HEK293T (cell line): ENCODE results near the gene AAK1.

Experiments
- CTCF ChIA-PET: fragments of 350-600 bp; formaldehyde crosslinking; extraction: SDS; loops from one replicate; lab custom pipeline; 2021; ENCODE audit warnings: antibody characterized with exemption, inconsistent platforms; lab: Yijun Ruan, JAX
- POLR2A ChIA-PET: fragments of 350-600 bp; formaldehyde crosslinking; extraction: SDS; loops from one replicate; lab custom pipeline; 2020; ENCODE audit warnings: antibody characterized with exemption, inconsistent platforms; lab: Yijun Ruan, JAX
- DNase-seq: peaks from one replicate; pipeline ENCODE4 v3.0.0; 2012; ENCODE audit warnings: mixed read lengths; ENCODE audit errors: extremely low spot score
- ARNT ChIP-seq: fragments of 450-650 bp; IDR thresholded peaks from 2 replicates; pipeline ENCODE4 v1.6.1; 2017; ENCODE audit warnings: mild to moderate bottlenecking
- BHLHE40 ChIP-seq: fragments of 450-650 bp; IDR thresholded peaks from 2 replicates; pipeline ENCODE4 v1.6.1; 2016; ENCODE audit warnings: mild to moderate bottlenecking, moderate library complexity, borderline replicate concordance
- CTBP1 ChIP-seq: fragments of 450-650 bp; IDR thresholded peaks from 2 replicates; pipeline ENCODE4 v1.6.1; 2016; ENCODE audit warnings: borderline replicate concordance
- ELF4 ChIP-seq: fragments of 450-650 bp; IDR thresholded peaks from 2 replicates; pipeline ENCODE4 v1.6.1; 2017; ENCODE audit warnings: antibody characterized with exemption
- FOXA1 ChIP-seq: fragments of 450-650 bp; IDR thresholded peaks from 2 replicates; pipeline ENCODE4 v1.6.1; 2016; ENCODE audit warnings: mild to moderate bottlenecking
- FOXK2 ChIP-seq: fragments of 450-650 bp; IDR thresholded peaks from 2 replicates; pipeline ENCODE4 v1.6.1; 2016; ENCODE audit warnings: mild to moderate bottlenecking
- FOXM1 ChIP-seq: fragments of 450-650 bp; IDR thresholded peaks from 2 replicates; pipeline ENCODE4 v1.6.1; 2017; ENCODE audit warnings: mild to moderate bottlenecking, borderline replicate concordance
- HDGF ChIP-seq: fragments of 450-650 bp; IDR thresholded peaks from 2 replicates; pipeline ENCODE4 v1.6.1; 2017; ENCODE audit warnings: antibody characterized with exemption, borderline replicate concordance
- L3MBTL2 ChIP-seq: fragments of 450-650 bp; conservative IDR thresholded peaks from 2 replicates; pipeline ENCODE4 v1.6.1; 2016; ENCODE audit warnings: mild to moderate bottlenecking
- LEF1 ChIP-seq: fragments of 450-650 bp; IDR thresholded peaks from 2 replicates; pipeline ENCODE4 v1.6.1; 2017; ENCODE audit warnings: mild to moderate bottlenecking, borderline replicate concordance
- NFRKB ChIP-seq: fragments of 450-650 bp; IDR thresholded peaks from 2 replicates; pipeline ENCODE4 v1.6.1; 2016; ENCODE audit warnings: mild to moderate bottlenecking, moderate library complexity
- SP1 ChIP-seq: fragments of 450-650 bp; IDR thresholded peaks from 2 replicates; pipeline ENCODE4 v1.6.1; 2017
- SUZ12 ChIP-seq: fragments of 450-650 bp; IDR thresholded peaks from 2 replicates; pipeline ENCODE4 v1.6.1; 2016; ENCODE audit warnings: mild to moderate bottlenecking
- TARDBP ChIP-seq: fragments of 450-650 bp; IDR thresholded peaks from 2 replicates; pipeline ENCODE4 v1.6.1; 2016
- ZNF384 ChIP-seq: fragments of 450-650 bp; IDR thresholded peaks from 2 replicates; pipeline ENCODE4 v1.6.1; 2016
- TF ChIP-seq, protein P1 (sequence below): fragments of 450-650 bp; IDR thresholded peaks from 2 replicates; pipeline ENCODE4 v1.6.1; 2016

AAK1 gene

DNA sequence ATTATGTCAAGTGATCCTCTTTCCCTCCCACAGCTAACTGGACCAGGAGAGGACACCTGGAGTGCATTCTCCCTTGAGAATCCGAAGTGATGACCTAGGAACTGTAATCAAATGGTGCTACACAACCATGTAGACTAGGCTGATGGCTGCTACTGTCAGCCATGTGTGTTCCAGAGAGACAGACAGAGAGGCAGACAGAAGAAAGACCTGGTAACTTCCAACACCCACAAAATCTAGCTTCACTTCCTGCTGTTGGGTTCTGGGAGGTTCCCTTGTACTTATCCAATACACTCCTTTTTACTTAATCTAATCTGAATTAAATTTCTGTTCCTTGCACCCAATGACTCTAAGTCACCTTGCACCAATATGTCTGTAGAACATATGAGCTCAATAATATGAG, 72.3 kb downstream of the AAK1 start:
- ChIA-PET POLR2A (no interaction called here), CTCF (interaction anchor here (0.6 kb wide), 1 partner anchor 1084 kb away, joined by 3 read pairs; no protein-coding TSS in a partner anchor)
- DNase-seq, result no peak
- TF ChIP-seq TARDBP (no peak), SP1 (no peak)

- ChIA-PET CTCF (no interaction called here), POLR2A (interaction anchor here (1.1 kb wide), 1 partner anchor 73 kb away, joined by 3 read pairs; the partner anchor contains the start of gene AAK1)
- DNase-seq, result no peak
- TF ChIP-seq FOXM1 (no peak), TARDBP (no peak), FOXK2 (no peak), HDGF (no peak)
Observed at GRCh38 chr2:69570474-69570873, 73.1 kb downstream of the AAK1 start.

- TF ChIP-seq BHLHE40, result no peak
- no peak for TF ChIP-seq ZNF384
- TF ChIP-seq SUZ12, result no peak
- no peak for TF ChIP-seq FOXM1
- no peak for TF ChIP-seq CTBP1
- no peak for TF ChIP-seq HDGF
- TF ChIP-seq ARNT, result no peak
- no peak for TF ChIP-seq TARDBP
- no peak for TF ChIP-seq ELF4
- TF ChIP-seq, protein P1, sequence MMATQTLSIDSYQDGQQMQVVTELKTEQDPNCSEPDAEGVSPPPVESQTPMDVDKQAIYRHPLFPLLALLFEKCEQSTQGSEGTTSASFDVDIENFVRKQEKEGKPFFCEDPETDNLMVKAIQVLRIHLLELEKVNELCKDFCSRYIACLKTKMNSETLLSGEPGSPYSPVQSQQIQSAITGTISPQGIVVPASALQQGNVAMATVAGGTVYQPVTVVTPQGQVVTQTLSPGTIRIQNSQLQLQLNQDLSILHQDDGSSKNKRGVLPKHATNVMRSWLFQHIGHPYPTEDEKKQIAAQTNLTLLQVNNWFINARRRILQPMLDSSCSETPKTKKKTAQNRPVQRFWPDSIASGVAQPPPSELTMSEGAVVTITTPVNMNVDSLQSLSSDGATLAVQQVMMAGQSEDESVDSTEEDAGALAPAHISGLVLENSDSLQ, result no peak
- no peak for TF ChIP-seq NFRKB
- no peak for TF ChIP-seq L3MBTL2
- TF ChIP-seq LEF1, result no peak
- TF ChIP-seq SP1, result no peak
- TF ChIP-seq FOXA1, result no peak
- no peak for TF ChIP-seq FOXK2
- CTCF ChIA-PET, result interaction anchor here (0.6 kb wide), 1 partner anchor 175 kb away, joined by 3 read pairs; no protein-coding TSS in a partner anchor
- POLR2A ChIA-PET, result no interaction called here
- no peak for DNase-seq
Observed at GRCh38 chr2:69567909-69568300, 75.6 kb downstream of the AAK1 start.

DNA sequence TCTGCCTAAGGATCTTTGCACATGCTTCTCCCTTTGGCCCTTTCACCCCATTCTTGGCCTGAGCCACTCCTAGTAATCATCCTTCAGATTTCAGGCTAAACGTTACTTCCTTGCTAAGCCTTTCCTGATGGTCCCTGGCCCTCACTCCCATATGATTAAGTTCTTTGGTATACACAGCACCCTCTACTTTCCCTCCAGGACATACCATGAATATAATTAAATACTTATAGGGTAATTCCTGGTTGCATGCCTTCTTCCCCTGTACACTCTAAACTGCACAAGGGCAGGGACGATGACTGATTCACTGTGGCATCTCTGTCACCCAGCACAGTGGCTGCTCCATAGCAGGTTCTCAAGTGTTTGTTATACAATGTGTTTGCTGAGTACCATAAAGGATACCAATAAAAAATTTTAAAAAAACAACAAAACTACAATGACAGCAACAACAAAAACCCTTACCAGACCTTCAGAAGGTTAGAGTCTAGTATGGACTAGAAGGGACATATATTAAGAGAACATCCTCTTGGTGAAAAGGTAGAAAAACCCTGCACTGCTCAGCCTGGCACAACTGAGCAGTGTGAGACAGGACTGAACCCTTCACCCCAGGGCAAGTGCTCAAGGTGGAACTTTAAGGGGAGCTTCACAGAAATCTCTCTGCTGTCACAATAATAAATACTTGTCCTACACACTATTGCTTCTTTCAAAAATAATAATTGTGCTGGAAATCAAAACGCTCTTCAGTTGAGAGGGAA, 76.2 kb downstream of the AAK1 start:
- ChIA-PET CTCF (interaction anchor here (0.6 kb wide), 1 partner anchor 175 kb away, joined by 3 read pairs; no protein-coding TSS in a partner anchor), POLR2A (interaction anchor here (1.2 kb wide), 1 partner anchor 130 kb away, joined by 4 read pairs; the partner anchor contains the start of gene NFU1)
- no peak for DNase-seq
- TF ChIP-seq SUZ12 (no peak), HDGF (no peak), FOXK2 (no peak), ARNT (no peak), NFRKB (no peak), LEF1 (no peak), TARDBP (no peak), FOXM1 (no peak), BHLHE40 (no peak), L3MBTL2 (no peak), ZNF384 (no peak), FOXA1 (no peak), ELF4 (no peak), CTBP1 (no peak), SP1 (no peak)
- TF ChIP-seq, protein P1, result no peak

DNA sequence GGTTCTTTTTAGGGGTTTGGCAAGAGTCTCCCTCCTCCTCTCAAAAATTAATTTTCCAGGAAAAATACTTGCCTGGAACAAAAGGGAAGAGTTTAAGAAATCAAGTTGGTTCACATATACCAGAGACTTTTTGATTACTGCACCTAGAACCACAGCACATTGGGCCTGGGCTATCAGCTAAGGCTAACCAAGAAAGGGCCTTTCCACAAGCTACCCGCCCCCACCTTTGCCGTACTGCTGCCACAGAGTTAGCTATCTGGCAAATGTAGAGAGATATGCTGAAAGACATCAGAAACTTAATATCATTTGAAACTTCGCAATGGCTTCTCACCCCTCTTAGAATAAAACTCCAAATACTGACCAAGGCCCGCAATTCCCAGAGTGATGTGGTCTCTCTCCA, 76.9 kb downstream of the AAK1 start:
- TF ChIP-seq SUZ12 (no peak), LEF1 (no peak)
- ChIA-PET CTCF (interaction anchor here (0.6 to 1.1 kb wide), 3 partner anchors 17 to 154 kb away, joined by 3 read pairs; no protein-coding TSS in a partner anchor), POLR2A (interaction anchor here (1.2 kb wide), 1 partner anchor 130 kb away, joined by 4 read pairs; the partner anchor contains the start of gene NFU1)
- DNase-seq, result no peak

GRCh38 chr2:69565431-69565839, 78.1 kb downstream of the AAK1 start:
- POLR2A ChIA-PET, result no interaction called here
- CTCF ChIA-PET, result interaction anchor here (0.7 to 2.0 kb wide), 13 partner anchors 9 to 328 kb away, joined by 3 to 9 read pairs (median 4); partner anchors contain the start of gene SNRNP27
- TF ChIP-seq ELF4, result no peak
- TF ChIP-seq ARNT, result no peak
- no peak for TF ChIP-seq TARDBP
- no peak for TF ChIP-seq FOXM1
- no peak for TF ChIP-seq ZNF384
- TF ChIP-seq LEF1, result no peak
- no peak for TF ChIP-seq FOXA1
- TF ChIP-seq SUZ12, result no peak
- no peak for TF ChIP-seq FOXK2
- TF ChIP-seq, protein P1, result no peak
- TF ChIP-seq SP1, result no peak
- DNase-seq, result peak; percentile 81
